Measurements from ENCODE around the gene PHC2. TPM values are rescaled to one million over a fixed set of nuclear protein-coding genes. Genes with fewer than 3 reads are reported as not detected.

PHC2 gene
- total RNA-seq, 1 experiment from 2014 or later = 9.4 TPM

DNA sequence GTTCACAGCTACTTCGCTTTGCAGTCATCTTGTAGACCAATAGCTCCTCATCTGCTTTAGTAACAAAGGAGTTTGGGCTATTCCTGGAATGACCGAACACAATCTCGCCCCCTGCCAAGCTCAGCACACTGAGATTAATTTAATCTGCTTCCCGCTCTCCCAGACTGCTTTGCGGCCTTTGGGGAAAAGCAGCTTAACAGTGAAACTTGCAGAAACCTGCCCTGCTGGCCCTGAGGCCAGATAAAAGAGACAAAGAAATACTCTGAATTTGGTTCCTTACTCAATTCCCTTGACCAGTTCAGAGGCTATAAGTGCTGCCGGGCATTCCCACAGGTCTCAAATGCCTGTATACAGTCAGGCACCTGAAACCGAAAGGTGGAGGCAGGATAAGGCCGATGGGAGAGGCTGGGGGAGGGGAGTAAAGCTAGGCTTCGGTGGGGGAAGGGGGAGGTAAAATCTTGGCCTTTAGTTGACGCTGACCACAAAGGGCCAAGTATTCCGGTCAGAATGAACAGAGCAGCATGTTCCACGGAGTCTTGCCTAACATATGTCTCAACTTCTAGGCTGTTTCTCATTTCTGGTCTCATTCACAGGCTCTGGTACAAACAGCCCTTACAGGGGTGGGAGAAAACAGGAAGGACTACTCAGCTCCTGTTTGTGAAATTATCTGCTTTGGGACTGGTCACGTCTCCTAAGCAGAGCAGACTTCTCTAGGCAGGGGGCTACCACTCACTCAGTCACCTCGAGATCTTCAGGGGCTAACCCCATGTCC lies 92.3 kb downstream of the PHC2 start:
- Histone ChIP-seq H3K4ac (ENCODE audit: low read depth, low read length) (no peak overlapping the region), H2BK15ac (ENCODE audit: low read depth, low read length) (no peak overlapping the region), H3K9ac (ENCODE audit: extremely low read depth, insufficient read length, low read length) (no peak overlapping the region), H3K79me1 (ENCODE audit: insufficient read depth, low read depth, low read length, poor library complexity, severe bottlenecking) (no peaks in the 10 kb centered on the region), H3K27me3 (ENCODE audit: insufficient read depth, low read length) (no peaks in the 10 kb centered on the region), H4K5ac (ENCODE audit: insufficient read length, low read depth, low read length) (no peak overlapping the region), H3K27ac (ENCODE audit: insufficient read length, low read depth, low read length) (no peak overlapping the region), H3T11ph (ENCODE audit: low read length) (no peak overlapping the region), H3K79me2 (ENCODE audit: insufficient read depth, low read length) (no peaks in the 10 kb centered on the region), H4K91ac (ENCODE audit: insufficient read length, low read depth, low read length) (no peak overlapping the region), H3K4me2 (ENCODE audit: insufficient read depth, insufficient read length, low read length) (no peak overlapping the region), H3K56ac (ENCODE audit: insufficient read length, low read depth, low read length) (no peak overlapping the region), H3K4me1 (ENCODE audit: insufficient read depth, low read length) (peaks cover 10% of the 10 kb centered on the region), H3K23ac (ENCODE audit: insufficient read length, low read depth, low read length) (no peak overlapping the region), H2BK5ac (ENCODE audit: insufficient read length, low read length) (no peak overlapping the region), H2AK5ac (ENCODE audit: insufficient read length, low read length) (no peak overlapping the region), H2AFZ (ENCODE audit: low read length) (no peak overlapping the region), H3K18ac (ENCODE audit: insufficient read length, low read depth, low read length) (peak overlapping the region; percentile 2), H3K14ac (ENCODE audit: insufficient read depth, low read length) (no peak overlapping the region; the same call in 1 of the 2 replicates), H3K23me2 (ENCODE audit: insufficient read length, low read depth, low read length, poor library complexity, severe bottlenecking) (no peaks in the 10 kb centered on the region), H4K20me1 (ENCODE audit: control insufficient read depth, insufficient read depth, insufficient read length) (no peaks in the 10 kb centered on the region), H4K8ac (replicated peaks; ENCODE audit: insufficient read length, low read depth, low read length) (no peak overlapping the region), H2BK20ac (ENCODE audit: low read depth, low read length, poor library complexity, severe bottlenecking) (no peak overlapping the region), H2BK12ac (ENCODE audit: insufficient read length, low read depth, low read length) (no peak overlapping the region), H3K9me3 (ENCODE audit: control insufficient read depth, low read depth, low read length) (no peaks in the 10 kb centered on the region), H2BK120ac (ENCODE audit: low read depth, low read length, poor library complexity, severe bottlenecking) (no peak overlapping the region)
- no peak for DNase-seq
- peak overlapping the region; percentile 37 to 98 (median 89); a peak in 6 of 7 replicates for H3K27ac Mint-ChIP-seq
- no peaks in the 10 kb centered on the region for H3K9me3 Mint-ChIP-seq
- peaks cover 8% of the 10 kb centered on the region for H3K27me3 Mint-ChIP-seq (ENCODE audit: low read depth)
- peak overlapping the region in 1 of 2 experiments; percentile 39; a peak in 1 of 5 replicates for H3K4me3 Mint-ChIP-seq
- WGBS (ENCODE audit: extremely low coverage, insufficient read length, low lambda C conversion rate) = no CpG with 5 or more reads among the region's 14 CpGs
- H3K4me1 Mint-ChIP-seq = peaks cover 61 to 76% of the 10 kb centered on the region in 2 experiments
- H3K36me3 Mint-ChIP-seq (ENCODE audit: insufficient read depth in 1 of 3, low read depth in 3 of 3) = peaks cover 0 to 1% (median 0%) of the 10 kb centered on the region in 3 experiments; a peak in 1 of 7 replicates
- TF ChIP-seq, protein P1, sequence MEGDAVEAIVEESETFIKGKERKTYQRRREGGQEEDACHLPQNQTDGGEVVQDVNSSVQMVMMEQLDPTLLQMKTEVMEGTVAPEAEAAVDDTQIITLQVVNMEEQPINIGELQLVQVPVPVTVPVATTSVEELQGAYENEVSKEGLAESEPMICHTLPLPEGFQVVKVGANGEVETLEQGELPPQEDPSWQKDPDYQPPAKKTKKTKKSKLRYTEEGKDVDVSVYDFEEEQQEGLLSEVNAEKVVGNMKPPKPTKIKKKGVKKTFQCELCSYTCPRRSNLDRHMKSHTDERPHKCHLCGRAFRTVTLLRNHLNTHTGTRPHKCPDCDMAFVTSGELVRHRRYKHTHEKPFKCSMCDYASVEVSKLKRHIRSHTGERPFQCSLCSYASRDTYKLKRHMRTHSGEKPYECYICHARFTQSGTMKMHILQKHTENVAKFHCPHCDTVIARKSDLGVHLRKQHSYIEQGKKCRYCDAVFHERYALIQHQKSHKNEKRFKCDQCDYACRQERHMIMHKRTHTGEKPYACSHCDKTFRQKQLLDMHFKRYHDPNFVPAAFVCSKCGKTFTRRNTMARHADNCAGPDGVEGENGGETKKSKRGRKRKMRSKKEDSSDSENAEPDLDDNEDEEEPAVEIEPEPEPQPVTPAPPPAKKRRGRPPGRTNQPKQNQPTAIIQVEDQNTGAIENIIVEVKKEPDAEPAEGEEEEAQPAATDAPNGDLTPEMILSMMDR (conservative IDR thresholded peaks at IDR 0.05) = no peak

All from H9 (cell line).